Keratinocyte (primary cell): ENCODE measurements around the gene CCDC178. TPM values are rescaled to one million over a fixed set of nuclear protein-coding genes. Genes with fewer than 3 reads are reported as not detected.

ENCODE experiments used
- DNase-seq: peaks from one replicate; pipeline ENCODE4 v3.0.0-alpha.2; 2011; ENCODE audit warnings: low read depth, missing footprints, low spot score
- FAIRE-seq: peaks from 2 replicates; lab custom pipeline; 2011; peaks lifted over from hg19 to GRCh38; lab: Jason Lieb, UNC
- H2AFZ ChIP-seq: 2 replicates; pipeline ENCODE4 v1.6.0; 2012; ENCODE audit warnings: low read length, control low read depth, inconsistent platforms; ENCODE audit not compliant: control insufficient read depth
- H3K27ac ChIP-seq: 2 replicates; pipeline ENCODE4 v1.5.1; 2011; ENCODE audit warnings: low read length; ENCODE audit not compliant: control insufficient read depth, insufficient read depth
- H3K27me3 ChIP-seq: 3 replicates; pipeline ENCODE4 v1.6.0; 2011; ENCODE audit warnings: low read length; ENCODE audit not compliant: control insufficient read depth, insufficient read depth; ENCODE audit errors: extremely low read depth
- H3K36me3 ChIP-seq, 2 experiments: 2 replicates in 1 of 2; 3 replicates in 1 of 2; pipeline ENCODE4 v1.5.1; 2011; ENCODE audit warnings: low read length in 2 of 2, mild to moderate bottlenecking in 1 of 2; ENCODE audit not compliant: control insufficient read depth in 2 of 2, insufficient read depth in 2 of 2; ENCODE audit errors: extremely low read depth in 1 of 2
- H3K4me1 ChIP-seq: 3 replicates; pipeline ENCODE4 v1.5.1; 2011; ENCODE audit warnings: low read length; ENCODE audit not compliant: control insufficient read depth, insufficient read depth; ENCODE audit errors: extremely low read depth
- H3K4me2 ChIP-seq: 3 replicates; pipeline ENCODE4 v1.6.0; 2011; ENCODE audit warnings: low read depth, low read length; ENCODE audit not compliant: control insufficient read depth, insufficient read depth; ENCODE audit errors: extremely low read depth
- H3K4me3 ChIP-seq, 3 experiments: fragments of 200-600 bp in 1 of 3; sonication (generic) in 1 of 3; 2 replicates in 2 of 3; 3 replicates in 1 of 3; pipeline ENCODE4 v1.5.1; 2011 to 2016; ENCODE audit warnings: low read length in 3 of 3, mild to moderate bottlenecking in 3 of 3, control low read depth in 2 of 3, inconsistent platforms in 1 of 3, low read depth in 1 of 3, mixed read lengths in 1 of 3, mixed run types in 1 of 3, moderate library complexity in 1 of 3; ENCODE audit not compliant: control insufficient read depth in 2 of 3, insufficient read depth in 2 of 3; ENCODE audit errors: extremely low read depth in 1 of 3
- H3K79me2 ChIP-seq: 2 replicates; pipeline ENCODE4 v1.6.0; 2012; ENCODE audit warnings: low read length; ENCODE audit not compliant: control insufficient read depth, insufficient read depth
- H3K9ac ChIP-seq: 3 replicates; pipeline ENCODE4 v1.6.0; 2011; ENCODE audit warnings: low read length; ENCODE audit not compliant: control insufficient read depth, insufficient read depth; ENCODE audit errors: extremely low read depth
- H3K9me1 ChIP-seq: 3 replicates; pipeline ENCODE4 v1.6.0; 2011; ENCODE audit warnings: low read length; ENCODE audit not compliant: control insufficient read depth, insufficient read depth; ENCODE audit errors: extremely low read depth
- H3K9me3 ChIP-seq: 2 replicates; pipeline ENCODE4 v1.5.1; 2012; ENCODE audit warnings: low read depth, low read length; ENCODE audit not compliant: control insufficient read depth
- H4K20me1 ChIP-seq: 3 replicates; pipeline ENCODE4 v1.6.0; 2011; ENCODE audit warnings: low read length; ENCODE audit not compliant: control insufficient read depth, insufficient read depth; ENCODE audit errors: extremely low read depth
- CTCF ChIP-seq, 3 experiments: IDR thresholded peaks in 1 of 3; conservative IDR thresholded peaks in 1 of 3; optimal IDR thresholded peaks in 1 of 3; 2 replicates in 2 of 3; 3 replicates in 1 of 3; pipeline versions ENCODE3 to v1.5.1; 2011; ENCODE audit warnings: low read length in 3 of 3, mild to moderate bottlenecking in 3 of 3, moderate library complexity in 2 of 3, control low read depth in 1 of 3, inconsistent platforms in 1 of 3; ENCODE audit not compliant: insufficient read depth in 2 of 3; ENCODE audit errors: extremely low read depth in 1 of 3
- EZH2 ChIP-seq: IDR thresholded peaks from one replicate; pipeline ENCODE4 v1.6.1; 2012; ENCODE audit warnings: inconsistent platforms, mild to moderate bottlenecking, low read length, moderate library complexity
- dilution Hi-C: fragments of 300-500 bp; cut with MboI; formaldehyde crosslinking; loops from one replicate; pipeline ENCODE4 v1.7.0; 2020; ENCODE audit warnings: low sequenced_read_pairs; ENCODE audit not compliant: extremely low pct_ligation_motif_present
- polyA plus RNA-seq, 5 experiments: library from polyadenylated mRNA; depleted of rRNA in 3 of 5; stranded (reverse) in 3 of 5; stranded (forward) in 1 of 5; unstranded in 1 of 5; fragments of >200 nt; gene quantifications; 1 replicate in 1 of 5; 2 replicates in 3 of 5; 3 replicates in 1 of 5; pipeline versions ENCODE4 v1.2.1 to v1.2.3, GENCODE V29; 2011 to 2012; ENCODE audit warnings: missing spikeins in 2 of 5, low read depth in 1 of 5, low replicate concordance in 1 of 5

Gene CCDC178
- polyA plus RNA-seq, 1 donor (not counting 4 experiments of a cell fraction or from before 2014, with no cell fraction given): 0.14 TPM

GRCh38 chr18:33062834-33063364, 377.6 kb downstream of the CCDC178 start:
- Histone ChIP-seq H3K27ac (no peak overlapping the region), H2AFZ (no peak overlapping the region), H3K4me3 (no peak overlapping the region), H3K4me2 (no peak overlapping the region), H3K36me3 (no peaks in the 10 kb centered on the region), H3K79me2 (no peaks in the 10 kb centered on the region), H3K9ac (no peak overlapping the region), H4K20me1 (no peaks in the 10 kb centered on the region), H3K9me1 (no peaks in the 10 kb centered on the region), H3K4me1 (no peaks in the 10 kb centered on the region), H3K9me3 (no peaks in the 10 kb centered on the region), H3K27me3 (no peaks in the 10 kb centered on the region)
- no peak for FAIRE-seq
- TF ChIP-seq CTCF (optimal IDR thresholded peaks at IDR 0.05 in 1 of 3, IDR thresholded peaks at IDR 0.05 in 1 of 3, conservative IDR thresholded peaks at IDR 0.05 in 1 of 3; ENCODE audit: extremely low read depth in 1 of 3, insufficient read depth in 2 of 3, low read length in 3 of 3) (no peak), EZH2 (no peak)
- no peak for DNase-seq
- dilution Hi-C loops: no loop called here

GRCh38 chr18:33052886-33053285, 387.6 kb downstream of the CCDC178 start:
- no peak overlapping the region for H3K4me2 ChIP-seq
- TF ChIP-seq CTCF (optimal IDR thresholded peaks at IDR 0.05 in 1 of 3, IDR thresholded peaks at IDR 0.05 in 1 of 3, conservative IDR thresholded peaks at IDR 0.05 in 1 of 3; ENCODE audit: extremely low read depth in 1 of 3, insufficient read depth in 2 of 3, low read length in 3 of 3) (no peak), EZH2 (no peak)
- H3K9ac ChIP-seq: no peak overlapping the region
- no peak overlapping the region for H2AFZ ChIP-seq
- H3K36me3 ChIP-seq: no peaks in the 10 kb centered on the region
- no peaks in the 10 kb centered on the region for H3K27me3 ChIP-seq
- no peaks in the 10 kb centered on the region for H3K9me1 ChIP-seq
- no peaks in the 10 kb centered on the region for H3K9me3 ChIP-seq
- dilution Hi-C loops: no loop called here
- FAIRE-seq: no peak
- H3K4me3 ChIP-seq: no peak overlapping the region
- H3K79me2 ChIP-seq: no peaks in the 10 kb centered on the region
- H3K27ac ChIP-seq: no peak overlapping the region
- DNase-seq: no peak
- H4K20me1 ChIP-seq: no peaks in the 10 kb centered on the region
- no peaks in the 10 kb centered on the region for H3K4me1 ChIP-seq
